Fibroblast of the aortic adventitia (primary cell): ENCODE measurements around the gene THSD7A. TPM values are rescaled to one million over a fixed set of nuclear protein-coding genes. Genes with fewer than 3 reads are reported as not detected.

Source experiments
- DNase-seq: peaks from one replicate; pipeline ENCODE4 v3.0.0-alpha.2; 2010; ENCODE audit warnings: low read depth
- H3K4me3 ChIP-seq: 2 replicates; pipeline ENCODE4 v1.5.1; 2011; ENCODE audit warnings: low read depth, mild to moderate bottlenecking, control low read depth, low read length, moderate library complexity
- total RNA-seq: library from RNA; depleted of rRNA; stranded (reverse); fragments of >200 nt; gene quantifications from 2 replicates; pipeline ENCODE4 v1.2.3, GENCODE V29; 2012; ENCODE audit warnings: low replicate concordance
- TF ChIP-seq, protein P1 (sequence below): IDR thresholded peaks from 2 replicates; pipeline ENCODE4 v1.5.1; 2011; ENCODE audit warnings: mild to moderate bottlenecking, low read length, control low read depth, inconsistent platforms; ENCODE audit not compliant: insufficient read depth

Gene THSD7A
- total RNA-seq, 1 donor: 2.5 TPM

DNA sequence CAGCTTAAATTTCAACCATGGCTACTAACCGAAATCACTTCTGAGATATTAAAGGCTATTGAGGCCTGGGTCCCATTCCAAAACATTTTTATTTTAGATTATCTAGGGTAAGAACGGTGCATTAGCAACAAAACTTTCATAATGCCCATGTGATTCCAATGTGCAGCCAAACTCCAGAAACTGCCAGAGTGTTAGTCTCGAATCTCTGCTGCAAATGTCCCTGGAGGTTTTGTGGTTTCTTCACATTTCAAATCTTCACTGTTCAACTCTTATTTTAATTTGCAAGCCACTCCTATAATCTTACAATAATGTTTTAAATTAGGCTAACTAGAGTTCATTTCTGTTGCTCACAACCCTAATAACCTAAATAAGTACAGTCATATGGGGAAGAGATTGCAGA, 501.3 kb downstream of the THSD7A start:
- TF ChIP-seq, protein P1, sequence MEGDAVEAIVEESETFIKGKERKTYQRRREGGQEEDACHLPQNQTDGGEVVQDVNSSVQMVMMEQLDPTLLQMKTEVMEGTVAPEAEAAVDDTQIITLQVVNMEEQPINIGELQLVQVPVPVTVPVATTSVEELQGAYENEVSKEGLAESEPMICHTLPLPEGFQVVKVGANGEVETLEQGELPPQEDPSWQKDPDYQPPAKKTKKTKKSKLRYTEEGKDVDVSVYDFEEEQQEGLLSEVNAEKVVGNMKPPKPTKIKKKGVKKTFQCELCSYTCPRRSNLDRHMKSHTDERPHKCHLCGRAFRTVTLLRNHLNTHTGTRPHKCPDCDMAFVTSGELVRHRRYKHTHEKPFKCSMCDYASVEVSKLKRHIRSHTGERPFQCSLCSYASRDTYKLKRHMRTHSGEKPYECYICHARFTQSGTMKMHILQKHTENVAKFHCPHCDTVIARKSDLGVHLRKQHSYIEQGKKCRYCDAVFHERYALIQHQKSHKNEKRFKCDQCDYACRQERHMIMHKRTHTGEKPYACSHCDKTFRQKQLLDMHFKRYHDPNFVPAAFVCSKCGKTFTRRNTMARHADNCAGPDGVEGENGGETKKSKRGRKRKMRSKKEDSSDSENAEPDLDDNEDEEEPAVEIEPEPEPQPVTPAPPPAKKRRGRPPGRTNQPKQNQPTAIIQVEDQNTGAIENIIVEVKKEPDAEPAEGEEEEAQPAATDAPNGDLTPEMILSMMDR: no peak
- DNase-seq: no peak
- no peak overlapping the region for H3K4me3 ChIP-seq

DNA sequence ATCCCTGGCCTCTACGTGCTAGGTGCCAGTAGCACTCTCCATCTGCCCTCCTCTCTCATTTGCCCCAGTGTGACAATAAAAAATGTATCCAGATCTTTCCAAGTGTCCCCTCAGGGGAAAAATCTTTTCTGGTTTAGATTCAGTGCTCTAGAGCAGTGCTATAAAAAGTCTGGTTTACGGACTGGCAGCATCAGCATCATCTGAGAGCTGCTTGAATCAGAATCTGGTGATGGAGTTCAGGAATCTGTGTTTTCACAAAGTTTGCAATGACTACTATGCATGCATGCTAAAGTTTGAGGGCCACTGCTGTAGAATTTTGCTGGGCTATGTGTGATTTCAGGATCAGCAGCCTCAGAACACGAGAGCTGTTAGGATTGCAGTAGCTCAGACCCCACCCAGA, 501.8 kb downstream of the THSD7A start:
- TF ChIP-seq, protein P1: no peak
- no peak overlapping the region for H3K4me3 ChIP-seq
- no peak for DNase-seq

DNA sequence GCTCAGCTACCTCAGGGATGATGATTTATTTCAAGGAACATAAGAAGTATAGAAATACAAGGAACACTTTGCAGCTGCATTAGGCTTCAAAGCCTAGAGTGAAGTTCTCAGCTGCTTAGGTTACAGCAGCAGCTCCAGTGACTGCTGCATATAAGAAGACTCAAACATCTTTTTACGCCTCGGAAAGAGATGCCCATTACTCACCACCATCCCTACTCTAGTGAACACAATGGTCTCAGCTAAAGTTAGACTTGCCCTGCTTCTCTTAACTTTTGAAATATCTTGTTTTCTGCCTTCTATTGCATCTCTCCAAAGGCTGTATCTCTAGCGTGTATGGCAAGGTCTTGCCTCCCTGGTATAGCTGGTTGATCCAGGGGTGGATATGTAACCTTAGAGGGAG, 502.4 kb downstream of the THSD7A start:
- DNase-seq: no peak
- H3K4me3 ChIP-seq: no peak overlapping the region
- TF ChIP-seq, protein P1: no peak

DNA sequence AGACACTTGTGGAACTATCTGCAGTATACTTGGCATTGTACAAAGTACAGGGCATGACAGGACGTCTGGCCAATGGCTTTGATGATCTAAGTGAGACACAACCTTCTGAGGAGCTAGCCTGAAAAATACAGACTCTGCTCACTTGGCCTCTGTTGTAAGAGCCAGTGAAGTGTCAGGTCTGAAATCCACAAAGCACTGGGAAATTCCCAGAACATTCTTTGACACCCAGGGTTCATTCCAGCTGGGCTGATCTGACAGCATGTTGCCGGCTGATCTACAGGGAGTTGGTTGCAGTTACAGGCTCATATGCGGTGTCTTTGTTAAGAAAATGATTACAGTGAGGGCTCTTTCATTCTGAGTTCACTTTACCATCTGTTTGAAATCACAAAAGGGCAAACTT, 503.7 kb downstream of the THSD7A start:
- DNase-seq: no peak
- no peak overlapping the region for H3K4me3 ChIP-seq
- TF ChIP-seq, protein P1: no peak

DNA sequence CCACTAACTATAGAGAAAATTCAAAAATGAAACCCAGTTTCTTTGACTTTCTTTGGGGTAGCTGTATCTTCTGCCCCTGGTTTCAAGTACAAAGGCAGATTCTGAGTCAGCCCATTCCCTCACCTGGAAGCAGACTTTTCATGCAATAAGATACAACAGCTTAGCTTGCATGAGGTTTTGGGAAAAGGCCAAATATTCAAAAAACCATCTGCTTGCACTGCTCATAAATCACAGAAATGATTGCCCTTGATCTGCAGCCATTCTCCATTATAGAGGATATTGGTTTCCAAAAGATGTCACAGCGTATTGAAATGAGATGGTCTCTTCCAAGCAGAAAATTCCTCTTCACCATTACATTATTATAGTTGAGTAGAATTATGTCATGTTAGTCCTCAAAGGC, 504.4 kb downstream of the THSD7A start:
- no peak overlapping the region for H3K4me3 ChIP-seq
- no peak for DNase-seq
- TF ChIP-seq, protein P1: no peak
